AG04450 (cell line): ENCODE data around the gene MYL4. TPM values are rescaled to one million over a fixed set of nuclear protein-coding genes. Genes with fewer than 3 reads are reported as not detected.

Experiments
- CTCF ChIA-PET: fragments of 300-600, 350-600 bp; formaldehyde crosslinking; extraction: SDS; loops from one replicate; lab custom pipeline; 2022; ENCODE audit warnings: antibody characterized with exemption, inconsistent platforms; lab: Charles Lee
- POLR2A ChIA-PET: fragments of 350-600 bp; formaldehyde crosslinking; extraction: SDS; loops from one replicate; lab custom pipeline; 2021; ENCODE audit warnings: antibody characterized with exemption, inconsistent platforms; lab: Yijun Ruan, JAX
- DNase-seq: peaks from one replicate; pipeline ENCODE4 v3.0.0-alpha.2; 2011; ENCODE audit warnings: low read depth, low spot score
- H3K27ac ChIP-seq: one replicate; pipeline ENCODE4 v1.5.1; 2012; ENCODE audit warnings: low read depth, low read length, control low read depth
- H3K27me3 ChIP-seq: one replicate; pipeline ENCODE4 v1.6.0; 2012; ENCODE audit warnings: low read length; ENCODE audit not compliant: control insufficient read depth, insufficient read depth
- H3K4me3 ChIP-seq: 2 replicates; pipeline ENCODE4 v1.5.1; 2011; ENCODE audit warnings: mild to moderate bottlenecking, low read depth, low read length, control low read depth
- H3K9me3 ChIP-seq: 2 replicates; pipeline ENCODE4 v1.5.1; 2012; ENCODE audit warnings: low read length; ENCODE audit not compliant: control insufficient read depth, insufficient read depth
- CTCF ChIP-seq: IDR thresholded peaks from 2 replicates; pipeline ENCODE4 v1.5.1; 2011; ENCODE audit warnings: low read depth, low read length, control low read depth, inconsistent platforms
- polyA plus RNA-seq: library from polyadenylated mRNA; depleted of rRNA; stranded (reverse); fragments of >200 nt; gene quantifications from 2 replicates; pipeline ENCODE4 v1.2.3, GENCODE V29; 2011

MYL4 gene
- polyA plus RNA-seq, 1 experiment: 0.19 TPM

- CTCF ChIA-PET: interaction anchor here (0.7 to 1.1 kb wide), 3 partner anchors 63 to 391 kb away, joined by 4 to 6 read pairs (median 6); no protein-coding TSS in a partner anchor
- no peak for TF ChIP-seq CTCF
- POLR2A ChIA-PET: no interaction called here
Observed at GRCh38 chr17:47224966-47225365, 15.8 kb downstream of the MYL4 start.

GRCh38 chr17:47225436-47225858 lies 16.3 kb downstream of the MYL4 start:
- Histone ChIP-seq H3K9me3 (no peaks in the 10 kb centered on the region), H3K27me3 (no peaks in the 10 kb centered on the region), H3K27ac (peak overlapping the region; percentile 79), H3K4me3 (no peak overlapping the region)
- ChIA-PET POLR2A (no interaction called here), CTCF (interaction anchor here (0.7 to 1.1 kb wide), 3 partner anchors 62 to 390 kb away, joined by 4 to 6 read pairs (median 6); no protein-coding TSS in a partner anchor)
- no peak for TF ChIP-seq CTCF
- peak; percentile 68 for DNase-seq

More at GRCh38 chr17:47224966-47225365, 15.8 kb downstream of the MYL4 start:
- Histone ChIP-seq H3K9me3 (no peaks in the 10 kb centered on the region), H3K27ac (peak overlapping the region; percentile 79), H3K27me3 (no peaks in the 10 kb centered on the region), H3K4me3 (no peak overlapping the region)
- no peak for DNase-seq

GRCh38 chr17:47225911-47226688 lies 17.0 kb downstream of the MYL4 start:
- no peaks in the 10 kb centered on the region for H3K9me3 ChIP-seq
- H3K27ac ChIP-seq: peak overlapping the region; percentile 79
- CTCF ChIA-PET: interaction anchor here (0.7 to 1.1 kb wide), 2 partner anchors 62 to 89 kb away, joined by 6 read pairs; no protein-coding TSS in a partner anchor
- H3K27me3 ChIP-seq: no peaks in the 10 kb centered on the region
- POLR2A ChIA-PET: no interaction called here
- DNase-seq: no peak
- H3K4me3 ChIP-seq: no peak overlapping the region
- TF ChIP-seq CTCF: no peak

- no peak for DNase-seq
- ChIA-PET CTCF (no interaction called here), POLR2A (no interaction called here)
- Histone ChIP-seq H3K27ac (no peak overlapping the region), H3K27me3 (no peaks in the 10 kb centered on the region), H3K9me3 (no peaks in the 10 kb centered on the region), H3K4me3 (no peak overlapping the region)
- TF ChIP-seq CTCF: no peak
Observed at GRCh38 chr17:47227862-47228261, 18.7 kb downstream of the MYL4 start.
